Stromal cell of bone marrow (primary cell): ENCODE results near the gene MKRN3.
"Not testable (repeated sequence)": the region's sequence is repeated elsewhere in the genome, so short reads cannot be mapped to it uniquely, and the experiment has no call there.

Experiments
- DNase-seq: peaks from one replicate; pipeline ENCODE4 v3.0.0-alpha.2; 2012; ENCODE audit warnings: low read depth

MKRN3 gene

DNA sequence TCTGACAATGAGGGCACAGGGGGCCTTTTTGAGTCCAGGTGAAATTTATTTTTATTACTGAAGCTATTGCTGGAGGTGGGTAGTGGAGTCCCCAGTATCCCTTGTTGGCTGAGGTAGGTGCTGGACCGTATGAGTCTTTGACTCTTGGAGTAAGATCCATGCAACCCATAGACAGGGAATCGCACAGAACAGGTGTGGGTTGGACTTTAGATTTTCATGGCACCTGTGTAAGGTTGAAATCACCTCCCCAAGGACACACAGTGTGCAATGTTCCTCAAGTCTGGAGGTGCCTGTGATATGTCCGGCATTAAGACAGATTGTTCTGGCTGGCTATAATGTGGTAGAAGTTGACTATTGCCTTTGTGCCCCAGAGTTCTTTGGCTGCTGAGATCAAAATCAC is 23.5 kb downstream of the MKRN3 start:
- DNase-seq: no peak

DNA sequence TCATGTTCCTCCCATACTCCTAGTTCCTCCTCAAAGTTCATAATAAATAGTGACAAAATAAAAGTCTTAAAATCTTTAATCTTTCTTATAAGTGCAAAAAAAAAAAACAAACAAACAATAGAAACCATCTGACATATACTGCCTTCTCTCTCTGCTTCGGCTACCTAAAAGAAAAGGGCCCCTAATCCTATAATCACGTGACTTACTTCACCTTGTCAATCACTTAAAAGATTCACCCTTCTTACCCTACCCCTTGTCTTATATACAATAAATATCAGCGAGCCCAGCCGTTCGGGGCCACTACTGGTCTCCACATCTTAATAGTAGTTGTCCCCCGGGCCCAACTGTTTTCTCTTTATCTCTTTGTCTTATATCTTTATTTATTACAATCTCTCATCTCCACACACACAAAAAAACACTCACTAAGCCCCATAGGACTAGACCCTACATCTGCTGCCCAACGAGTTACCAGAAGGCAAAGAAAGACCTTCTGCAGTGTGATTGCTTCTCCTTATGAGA is 28.8 kb downstream of the MKRN3 start:
- DNase-seq: no peak

DNA sequence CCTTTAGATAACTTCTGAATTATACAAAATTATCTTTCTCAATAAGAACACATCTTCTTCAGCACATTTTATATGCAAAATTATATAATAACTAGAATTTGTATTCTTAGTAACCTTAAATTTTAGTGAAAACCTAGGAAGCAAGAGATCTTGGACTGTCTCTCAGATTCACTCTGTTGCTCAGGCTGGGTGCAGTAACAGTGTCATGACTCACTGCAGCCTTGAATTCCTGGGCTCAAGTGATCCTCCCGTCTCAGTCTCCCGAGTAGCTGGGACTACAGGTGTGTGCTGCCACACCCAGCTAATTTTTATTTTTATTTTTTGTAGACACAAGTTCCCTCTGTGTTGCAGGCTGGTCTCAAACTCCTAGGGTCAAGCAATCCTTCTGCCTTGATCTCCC is 29.9 kb downstream of the MKRN3 start:
- DNase-seq: no peak

- no peak for DNase-seq
These were observed 31.3 kb downstream of the MKRN3 start for GRCh38 chr15:23596736-23597135.

DNA sequence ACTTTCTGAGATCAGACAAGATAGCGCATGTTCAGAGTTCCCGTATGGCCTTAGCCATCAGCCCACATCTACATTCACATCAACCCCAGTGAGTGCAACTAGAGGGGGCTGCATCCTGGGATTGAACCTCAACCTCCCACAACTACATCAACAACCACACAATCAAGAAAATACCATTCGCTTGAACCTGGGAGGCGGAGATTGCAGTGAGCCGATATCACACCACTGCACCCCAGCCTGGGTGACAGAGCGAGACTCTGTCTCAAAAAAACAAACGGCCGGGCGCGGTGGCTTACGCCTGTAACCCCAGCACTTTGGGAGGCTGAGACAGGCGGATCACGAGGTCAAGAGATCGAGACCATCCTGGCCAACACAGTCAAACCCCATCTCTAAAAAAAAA is 31.8 kb downstream of the MKRN3 start:
- not testable (repeated sequence) for DNase-seq

DNA sequence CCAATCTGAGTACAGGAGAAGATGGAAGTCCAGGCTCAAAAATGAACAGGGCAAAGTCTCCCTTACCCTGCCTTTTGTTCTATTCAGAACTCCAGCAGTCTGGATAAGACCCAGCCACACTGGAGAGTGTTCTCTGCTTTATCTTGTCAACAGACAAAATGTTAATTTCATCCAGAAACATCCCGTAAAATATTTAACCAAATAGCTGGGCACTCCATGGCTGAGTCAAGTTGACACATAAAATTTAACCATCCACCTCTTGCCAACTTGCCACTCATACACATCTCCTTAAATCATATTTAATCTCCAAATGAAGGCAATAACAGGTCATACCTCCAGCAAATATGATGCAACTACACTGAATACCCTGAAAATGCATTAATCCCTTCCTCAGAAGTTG is 33.6 kb downstream of the MKRN3 start:
- no peak for DNase-seq

- no peak for DNase-seq
These were observed 36.6 kb downstream of the MKRN3 start for GRCh38 chr15:23602124-23602523.

DNA sequence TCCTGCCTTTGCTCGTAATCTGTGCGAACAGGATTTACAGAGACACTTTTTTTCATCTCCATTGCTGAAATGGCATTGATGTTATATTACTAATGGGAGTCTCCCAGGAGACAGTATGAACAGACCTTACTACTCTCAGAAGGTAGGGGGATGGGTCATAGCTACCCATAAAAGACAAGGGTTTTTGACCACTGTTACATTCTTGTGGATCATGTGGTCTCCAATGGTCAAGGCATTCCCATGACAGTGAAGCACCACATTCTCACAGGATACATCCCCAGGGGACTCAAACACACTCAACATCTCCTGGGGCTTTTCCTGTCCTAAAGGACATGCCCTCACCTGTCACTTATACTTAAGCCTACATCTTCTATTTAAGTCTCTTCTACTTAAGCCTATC is 40.8 kb downstream of the MKRN3 start:
- no peak for DNase-seq

DNA sequence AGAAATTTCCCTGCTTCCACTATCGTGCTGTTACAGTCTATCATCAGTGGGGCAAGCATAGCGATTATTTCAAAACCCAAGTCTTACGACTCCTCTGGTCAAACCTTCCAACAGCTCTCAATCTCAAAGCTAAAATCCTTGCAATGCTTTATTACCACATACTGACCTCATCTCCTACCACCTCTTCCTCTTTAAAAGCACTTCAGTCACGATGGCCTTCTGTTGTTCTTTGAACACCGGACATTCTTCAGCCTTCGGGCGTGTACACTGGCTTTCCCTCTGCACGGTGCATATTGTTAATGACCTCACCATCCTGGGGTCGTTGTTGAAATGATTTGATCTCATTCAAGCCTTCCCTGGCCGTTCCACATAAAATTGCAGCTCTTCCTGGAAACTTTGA is 51.1 kb downstream of the MKRN3 start:
- no peak for DNase-seq
